ENCODE results near the gene ZBP1.

DNA sequence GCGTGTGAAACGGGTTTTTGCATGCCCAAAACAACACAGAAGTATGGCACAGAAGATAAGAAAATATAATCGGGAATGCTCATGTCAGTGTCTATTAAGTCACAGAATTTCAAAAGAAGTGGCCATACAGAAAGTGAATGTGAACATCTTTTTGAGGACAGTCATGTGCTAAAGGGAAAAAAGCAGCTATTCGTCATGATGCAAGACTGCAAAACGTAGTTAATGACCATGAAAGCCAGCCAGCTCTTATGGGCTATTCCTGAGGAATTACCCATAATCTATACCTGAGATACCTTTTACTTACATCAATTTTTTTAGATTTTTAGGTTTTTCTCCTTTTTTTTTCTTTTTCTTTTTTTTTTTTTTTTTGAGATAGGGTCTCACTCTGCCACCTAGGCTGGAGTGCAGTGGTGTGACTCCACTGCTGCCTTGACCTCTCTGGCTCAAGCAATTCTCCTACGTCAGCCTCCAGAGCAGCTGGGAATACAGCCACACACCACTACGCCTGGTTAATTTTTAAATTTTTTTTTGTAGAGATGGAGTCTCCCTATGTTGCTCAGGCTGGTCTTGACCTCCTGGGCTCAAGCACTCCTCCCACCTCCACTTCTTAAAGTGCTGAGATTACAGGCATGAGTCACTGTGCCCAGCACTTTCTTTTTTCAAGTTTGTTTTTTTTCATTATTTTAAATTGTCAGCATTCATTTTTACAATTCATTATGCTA, 18.1 kb upstream of the ZBP1 start:
- no peak for TF ChIP-seq POLR2A (IDR thresholded peaks at IDR 0.05)
- TF ChIP-seq, protein P1, sequence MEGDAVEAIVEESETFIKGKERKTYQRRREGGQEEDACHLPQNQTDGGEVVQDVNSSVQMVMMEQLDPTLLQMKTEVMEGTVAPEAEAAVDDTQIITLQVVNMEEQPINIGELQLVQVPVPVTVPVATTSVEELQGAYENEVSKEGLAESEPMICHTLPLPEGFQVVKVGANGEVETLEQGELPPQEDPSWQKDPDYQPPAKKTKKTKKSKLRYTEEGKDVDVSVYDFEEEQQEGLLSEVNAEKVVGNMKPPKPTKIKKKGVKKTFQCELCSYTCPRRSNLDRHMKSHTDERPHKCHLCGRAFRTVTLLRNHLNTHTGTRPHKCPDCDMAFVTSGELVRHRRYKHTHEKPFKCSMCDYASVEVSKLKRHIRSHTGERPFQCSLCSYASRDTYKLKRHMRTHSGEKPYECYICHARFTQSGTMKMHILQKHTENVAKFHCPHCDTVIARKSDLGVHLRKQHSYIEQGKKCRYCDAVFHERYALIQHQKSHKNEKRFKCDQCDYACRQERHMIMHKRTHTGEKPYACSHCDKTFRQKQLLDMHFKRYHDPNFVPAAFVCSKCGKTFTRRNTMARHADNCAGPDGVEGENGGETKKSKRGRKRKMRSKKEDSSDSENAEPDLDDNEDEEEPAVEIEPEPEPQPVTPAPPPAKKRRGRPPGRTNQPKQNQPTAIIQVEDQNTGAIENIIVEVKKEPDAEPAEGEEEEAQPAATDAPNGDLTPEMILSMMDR (IDR thresholded peaks at IDR 0.05): no peak

Measured in testis (tissue), 2 donors.